ENCODE data around the gene CCL14. TPM values are rescaled to one million over a fixed set of nuclear protein-coding genes. Genes with fewer than 3 reads are reported as not detected.

CCL14 gene
- total and polyA plus RNA-seq, 4 donors: 1.9 to 124 (median 40.2) TPM

DNA sequence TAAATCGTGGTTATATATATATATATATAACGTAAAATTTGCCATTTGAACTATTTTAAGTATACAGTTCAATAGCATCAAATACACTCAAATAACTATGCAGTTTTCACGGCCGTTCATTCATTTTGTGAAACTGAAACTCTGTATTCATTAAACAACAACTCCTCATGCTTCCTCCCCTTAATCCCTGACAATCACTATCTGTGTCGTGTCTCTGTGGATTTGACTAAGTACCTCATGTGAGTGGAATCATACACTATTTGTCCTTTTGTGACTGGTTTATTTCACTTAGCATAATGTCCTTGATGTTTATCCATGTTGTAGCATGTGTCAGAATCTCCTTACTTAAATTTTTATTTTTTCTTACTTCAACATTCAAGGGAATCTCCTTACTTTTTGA, 28.4 kb upstream of the CCL14 start:
- TF ChIP-seq HNF4G (IDR thresholded peaks at IDR 0.05): no peak
- no peak for TF ChIP-seq FOXA1 (IDR thresholded peaks at IDR 0.05)
- no peak for TF ChIP-seq EGR1 (IDR thresholded peaks at IDR 0.05; ENCODE audit: low read depth in 2 of 2)
- no peak for TF ChIP-seq CTCF (IDR thresholded peaks at IDR 0.05; ENCODE audit: low read depth, low read length, missing input control)
- no peak for TF ChIP-seq SP1 (IDR thresholded peaks at IDR 0.05)
- TF ChIP-seq TAF1 (conservative IDR thresholded peaks at IDR 0.05): no peak
- no peak for TF ChIP-seq FOXA2 (IDR thresholded peaks at IDR 0.05)
- TF ChIP-seq JUND (IDR thresholded peaks at IDR 0.05): no peak
- TF ChIP-seq RXRA (IDR thresholded peaks at IDR 0.05): no peak
- no peak for TF ChIP-seq YY1 (IDR thresholded peaks at IDR 0.05)
- no peak for TF ChIP-seq HNF4A (conservative IDR thresholded peaks at IDR 0.05)
- TF ChIP-seq, protein P1, sequence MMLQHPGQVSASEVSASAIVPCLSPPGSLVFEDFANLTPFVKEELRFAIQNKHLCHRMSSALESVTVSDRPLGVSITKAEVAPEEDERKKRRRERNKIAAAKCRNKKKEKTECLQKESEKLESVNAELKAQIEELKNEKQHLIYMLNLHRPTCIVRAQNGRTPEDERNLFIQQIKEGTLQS (IDR thresholded peaks at IDR 0.05): no peak
- TF ChIP-seq GABPA (IDR thresholded peaks at IDR 0.05 in 1 of 2, conservative IDR thresholded peaks at IDR 0.05 in 1 of 2): no peak
- TF ChIP-seq NR2F2 (IDR thresholded peaks at IDR 0.05): no peak
- no peak for TF ChIP-seq REST (IDR thresholded peaks at IDR 0.05)
- no peak for TF ChIP-seq RAD21 (IDR thresholded peaks at IDR 0.05)
- TF ChIP-seq, protein P2, sequence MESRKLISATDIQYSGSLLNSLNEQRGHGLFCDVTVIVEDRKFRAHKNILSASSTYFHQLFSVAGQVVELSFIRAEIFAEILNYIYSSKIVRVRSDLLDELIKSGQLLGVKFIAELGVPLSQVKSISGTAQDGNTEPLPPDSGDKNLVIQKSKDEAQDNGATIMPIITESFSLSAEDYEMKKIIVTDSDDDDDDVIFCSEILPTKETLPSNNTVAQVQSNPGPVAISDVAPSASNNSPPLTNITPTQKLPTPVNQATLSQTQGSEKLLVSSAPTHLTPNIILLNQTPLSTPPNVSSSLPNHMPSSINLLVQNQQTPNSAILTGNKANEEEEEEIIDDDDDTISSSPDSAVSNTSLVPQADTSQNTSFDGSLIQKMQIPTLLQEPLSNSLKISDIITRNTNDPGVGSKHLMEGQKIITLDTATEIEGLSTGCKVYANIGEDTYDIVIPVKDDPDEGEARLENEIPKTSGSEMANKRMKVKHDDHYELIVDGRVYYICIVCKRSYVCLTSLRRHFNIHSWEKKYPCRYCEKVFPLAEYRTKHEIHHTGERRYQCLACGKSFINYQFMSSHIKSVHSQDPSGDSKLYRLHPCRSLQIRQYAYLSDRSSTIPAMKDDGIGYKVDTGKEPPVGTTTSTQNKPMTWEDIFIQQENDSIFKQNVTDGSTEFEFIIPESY (IDR thresholded peaks at IDR 0.05): no peak
- TF ChIP-seq, protein P3, sequence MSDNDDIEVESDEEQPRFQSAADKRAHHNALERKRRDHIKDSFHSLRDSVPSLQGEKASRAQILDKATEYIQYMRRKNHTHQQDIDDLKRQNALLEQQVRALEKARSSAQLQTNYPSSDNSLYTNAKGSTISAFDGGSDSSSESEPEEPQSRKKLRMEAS (IDR thresholded peaks at IDR 0.05): no peak
- H3K9me3 ChIP-seq (ENCODE audit: control insufficient read depth in 4 of 4, low read length in 3 of 4): no peaks in the 10 kb centered on the region
- H3K36me3 ChIP-seq (ENCODE audit: control insufficient read depth in 4 of 4, insufficient read depth in 3 of 4, low read depth in 1 of 4, low read length in 3 of 4): peaks cover 0 to 14% (median 8%) of the 10 kb centered on the region in 4 donors
- no peak overlapping the region for H3K27ac ChIP-seq (ENCODE audit: low read depth in 1 of 2, low read length in 2 of 2)
- no peak overlapping the region for H3K4me3 ChIP-seq (ENCODE audit: low read depth in 1 of 3, low read length in 3 of 3)
- no peaks in the 10 kb centered on the region for H3K27me3 ChIP-seq (ENCODE audit: control insufficient read depth in 4 of 4, insufficient read depth in 4 of 4, low read length in 3 of 4)
- peaks cover 0 to 2% (median 0%) of the 10 kb centered on the region in 4 donors for H3K4me1 ChIP-seq (ENCODE audit: control insufficient read depth in 4 of 4, insufficient read depth in 4 of 4, low read length in 3 of 4)
- DNase-seq (ENCODE audit: low spot score): no peak
- WGBS: 76% methylated on average over 5 of the region's 5 CpGs
- H3K9ac ChIP-seq (ENCODE audit: low read depth in 1 of 2, low read length in 2 of 2): no peak overlapping the region

Measured in liver (tissue), 9 donors.